HG03457 (cell line): Measurements from ENCODE around the gene TARS2.

Experiments
- ATAC-seq: cut with Tn5 transposase; IDR thresholded peaks from one replicate; pipeline ENCODE4 v1.9.1; 2021; ENCODE audit warnings: moderate number of reproducible peaks; ENCODE audit not compliant: unreplicated experiment

The TARS2 gene

GRCh38 chr1:150486966-150487762 lies at the start of gene TARS2:
Gene TARS2, plus strand, starts transcription at chr1:150487419. Its CDS starts 32 bp downstream, at chr1:150487451.
- peak; percentile 95 for ATAC-seq

- no peak for ATAC-seq
Observed at GRCh38 chr1:150441121-150441520, 46.1 kb upstream of the TARS2 start.

GRCh38 chr1:150444232-150444631 lies 43.0 kb upstream of the TARS2 start:
- no peak for ATAC-seq

- ATAC-seq: no peak
Observed at GRCh38 chr1:150456146-150456647, 31.0 kb upstream of the TARS2 start.

GRCh38 chr1:150464422-150464826 lies 22.8 kb upstream of the TARS2 start:
- no peak for ATAC-seq

- no peak for ATAC-seq
Observed at GRCh38 chr1:150466964-150467363, 20.3 kb upstream of the TARS2 start.

GRCh38 chr1:150469291-150469690 lies 17.9 kb upstream of the TARS2 start:
- ATAC-seq: no peak

- no peak for ATAC-seq
Observed at GRCh38 chr1:150472601-150473200, 14.5 kb upstream of the TARS2 start.

GRCh38 chr1:150473659-150474058 lies 13.6 kb upstream of the TARS2 start:
- no peak for ATAC-seq

GRCh38 chr1:150474869-150475268 lies 12.3 kb upstream of the TARS2 start:
- ATAC-seq: no peak

GRCh38 chr1:150476754-150477153 lies 10.5 kb upstream of the TARS2 start:
- ATAC-seq: no peak

- ATAC-seq: no peak
Observed at GRCh38 chr1:150477320-150477719, 9.9 kb upstream of the TARS2 start.

- no peak for ATAC-seq
Observed at GRCh38 chr1:150477733-150478132, 9.5 kb upstream of the TARS2 start.

- ATAC-seq: no peak
Observed at GRCh38 chr1:150479370-150479769, 7.8 kb upstream of the TARS2 start.

- ATAC-seq: no peak
Observed at GRCh38 chr1:150479927-150480352, 7.3 kb upstream of the TARS2 start.

- ATAC-seq: no peak
Observed at GRCh38 chr1:150484431-150484830, 2.8 kb upstream of the TARS2 start.

GRCh38 chr1:150484861-150485260 lies 2.4 kb upstream of the TARS2 start:
- ATAC-seq: no peak

GRCh38 chr1:150487763-150488115 lies 520 bp downstream of the TARS2 start:
- ATAC-seq: no peak

GRCh38 chr1:150493175-150493574 lies 6.0 kb downstream of the TARS2 start:
- ATAC-seq: no peak

- ATAC-seq: no peak
Observed at GRCh38 chr1:150498342-150498741, 11.1 kb downstream of the TARS2 start.

GRCh38 chr1:150505431-150505830 lies 18.2 kb downstream of the TARS2 start:
- ATAC-seq: no peak
